Measurements from ENCODE around the gene FGB.

DNA sequence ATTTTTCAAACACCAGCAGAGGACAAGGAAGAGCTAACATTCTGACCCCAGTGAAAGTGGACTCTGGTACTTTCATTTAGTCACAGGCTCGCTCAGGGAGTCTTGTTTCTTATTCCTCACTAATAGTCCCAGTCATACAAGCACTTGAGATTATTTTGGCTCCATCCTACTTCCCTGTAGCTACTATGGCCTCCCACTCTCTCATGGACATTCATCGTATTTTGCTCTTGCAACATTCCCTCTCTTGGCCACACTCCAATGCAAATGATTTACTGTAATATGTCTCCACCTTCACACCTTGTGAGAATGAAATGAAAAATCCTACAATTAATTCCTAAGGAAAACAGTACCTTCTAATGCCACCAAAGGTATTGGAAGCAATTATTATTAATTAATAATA, 33.9 kb upstream of the FGB start:
- TF ChIP-seq, protein P1, sequence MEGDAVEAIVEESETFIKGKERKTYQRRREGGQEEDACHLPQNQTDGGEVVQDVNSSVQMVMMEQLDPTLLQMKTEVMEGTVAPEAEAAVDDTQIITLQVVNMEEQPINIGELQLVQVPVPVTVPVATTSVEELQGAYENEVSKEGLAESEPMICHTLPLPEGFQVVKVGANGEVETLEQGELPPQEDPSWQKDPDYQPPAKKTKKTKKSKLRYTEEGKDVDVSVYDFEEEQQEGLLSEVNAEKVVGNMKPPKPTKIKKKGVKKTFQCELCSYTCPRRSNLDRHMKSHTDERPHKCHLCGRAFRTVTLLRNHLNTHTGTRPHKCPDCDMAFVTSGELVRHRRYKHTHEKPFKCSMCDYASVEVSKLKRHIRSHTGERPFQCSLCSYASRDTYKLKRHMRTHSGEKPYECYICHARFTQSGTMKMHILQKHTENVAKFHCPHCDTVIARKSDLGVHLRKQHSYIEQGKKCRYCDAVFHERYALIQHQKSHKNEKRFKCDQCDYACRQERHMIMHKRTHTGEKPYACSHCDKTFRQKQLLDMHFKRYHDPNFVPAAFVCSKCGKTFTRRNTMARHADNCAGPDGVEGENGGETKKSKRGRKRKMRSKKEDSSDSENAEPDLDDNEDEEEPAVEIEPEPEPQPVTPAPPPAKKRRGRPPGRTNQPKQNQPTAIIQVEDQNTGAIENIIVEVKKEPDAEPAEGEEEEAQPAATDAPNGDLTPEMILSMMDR (IDR thresholded peaks at IDR 0.05; ENCODE audit: insufficient read depth, low read depth, low read length) = no peak
- TF ChIP-seq EZH2 (IDR thresholded peaks at IDR 0.05; ENCODE audit: insufficient read depth, low read length) = no peak
